HL-60 (cell line): Measurements from ENCODE around the gene ARHGAP27.

ENCODE experiments used
- DNase-seq, 2 experiments: peaks; one replicate each; pipeline ENCODE4 v3.0.0-alpha.2; 2010 to 2020; ENCODE audit warnings: low read depth in 1 of 2, low spot score in 1 of 2
- H3K27ac ChIP-seq: fragments of 250-450 bp; sonication (Bioruptor Pico); replicated peaks from 2 replicates; pipeline ENCODE4 v1.5.1; 2020; ENCODE audit warnings: mild to moderate bottlenecking, moderate library complexity
- H3K27me3 ChIP-seq: fragments of 250-450 bp; sonication (Bioruptor Pico); 2 replicates; pipeline ENCODE4 v1.5.1; 2021; ENCODE audit warnings: mild to moderate bottlenecking, moderate library complexity; ENCODE audit not compliant: insufficient read depth, poor library complexity, severe bottlenecking
- H3K4me3 ChIP-seq: replicated peaks from 2 replicates; pipeline ENCODE4 v1.5.1; 2011; ENCODE audit warnings: mild to moderate bottlenecking, control low read depth, low read length; ENCODE audit not compliant: insufficient read depth
- GABPA ChIP-seq: IDR thresholded peaks from 2 replicates; pipeline ENCODE4 v1.6.1; 2012; ENCODE audit warnings: low read depth
- POLR2AphosphoS5 ChIP-seq: IDR thresholded peaks from 2 replicates; pipeline ENCODE4 v1.6.1; 2012; ENCODE audit warnings: low read depth
- REST ChIP-seq: IDR thresholded peaks from 2 replicates; pipeline ENCODE4 v1.6.1; 2012; ENCODE audit warnings: low read depth; ENCODE audit not compliant: insufficient replicate concordance
- SPI1 ChIP-seq: IDR thresholded peaks from 2 replicates; pipeline ENCODE4 v1.6.1; 2012; ENCODE audit warnings: low read depth, mild to moderate bottlenecking, borderline replicate concordance
- TF ChIP-seq, protein P1 (sequence below): IDR thresholded peaks from one replicate; pipeline ENCODE4 v1.5.1; 2011; ENCODE audit warnings: low read length, control low read depth, inconsistent platforms; ENCODE audit not compliant: insufficient read depth

The ARHGAP27 gene

GRCh38 chr17:45376171-45377005, 56.3 kb downstream of the ARHGAP27 start:
- TF ChIP-seq GABPA (no peak), SPI1 (no peak), REST (no peak), POLR2AphosphoS5 (no peak)
- TF ChIP-seq, protein P1, sequence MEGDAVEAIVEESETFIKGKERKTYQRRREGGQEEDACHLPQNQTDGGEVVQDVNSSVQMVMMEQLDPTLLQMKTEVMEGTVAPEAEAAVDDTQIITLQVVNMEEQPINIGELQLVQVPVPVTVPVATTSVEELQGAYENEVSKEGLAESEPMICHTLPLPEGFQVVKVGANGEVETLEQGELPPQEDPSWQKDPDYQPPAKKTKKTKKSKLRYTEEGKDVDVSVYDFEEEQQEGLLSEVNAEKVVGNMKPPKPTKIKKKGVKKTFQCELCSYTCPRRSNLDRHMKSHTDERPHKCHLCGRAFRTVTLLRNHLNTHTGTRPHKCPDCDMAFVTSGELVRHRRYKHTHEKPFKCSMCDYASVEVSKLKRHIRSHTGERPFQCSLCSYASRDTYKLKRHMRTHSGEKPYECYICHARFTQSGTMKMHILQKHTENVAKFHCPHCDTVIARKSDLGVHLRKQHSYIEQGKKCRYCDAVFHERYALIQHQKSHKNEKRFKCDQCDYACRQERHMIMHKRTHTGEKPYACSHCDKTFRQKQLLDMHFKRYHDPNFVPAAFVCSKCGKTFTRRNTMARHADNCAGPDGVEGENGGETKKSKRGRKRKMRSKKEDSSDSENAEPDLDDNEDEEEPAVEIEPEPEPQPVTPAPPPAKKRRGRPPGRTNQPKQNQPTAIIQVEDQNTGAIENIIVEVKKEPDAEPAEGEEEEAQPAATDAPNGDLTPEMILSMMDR = no peak

DNA sequence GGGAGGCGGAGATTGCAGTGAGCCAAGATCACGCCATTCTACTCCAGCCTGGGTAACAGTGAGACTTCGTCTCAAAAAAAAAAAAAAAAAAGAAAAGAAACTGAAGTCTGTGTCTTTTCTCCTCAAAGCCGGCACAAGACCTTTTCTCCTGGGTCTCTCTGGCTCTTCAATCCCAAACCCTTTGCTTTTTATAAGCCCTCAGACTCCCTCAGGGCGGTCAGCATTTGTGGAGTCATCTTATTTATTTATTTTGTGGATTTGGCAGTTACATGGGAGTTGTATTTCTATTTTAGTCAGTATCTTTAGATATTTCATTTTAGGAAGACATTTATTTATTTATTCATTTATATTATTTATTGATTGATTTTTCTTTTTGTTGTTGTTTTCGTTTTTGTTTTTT, 58.2 kb downstream of the ARHGAP27 start:
- H3K4me3 ChIP-seq = no peak overlapping the region
- no peak overlapping the region for H3K27ac ChIP-seq
- H3K27me3 ChIP-seq = peaks cover 7% of the 10 kb centered on the region
- DNase-seq = no peak
- no peak for TF ChIP-seq GABPA

More at GRCh38 chr17:45376171-45377005, 56.3 kb downstream of the ARHGAP27 start:
- no peak overlapping the region for H3K4me3 ChIP-seq
- H3K27me3 ChIP-seq = peaks cover 7% of the 10 kb centered on the region
- no peak overlapping the region for H3K27ac ChIP-seq
- DNase-seq = no peak

- Histone ChIP-seq H3K27ac (no peak overlapping the region), H3K4me3 (no peak overlapping the region), H3K27me3 (peaks cover 5% of the 10 kb centered on the region)
- DNase-seq = no peak
- TF ChIP-seq, protein P1 = no peak
- TF ChIP-seq GABPA = no peak
- TF ChIP-seq REST = no peak
- TF ChIP-seq POLR2AphosphoS5 = no peak
- TF ChIP-seq SPI1 = no peak
Measured at GRCh38 chr17:45372325-45372869, 60.3 kb downstream of the ARHGAP27 start.

- TF ChIP-seq SPI1 (no peak), REST (no peak), POLR2AphosphoS5 (no peak)
- Histone ChIP-seq H3K27me3 (peaks cover 5% of the 10 kb centered on the region), H3K4me3 (no peak overlapping the region), H3K27ac (no peak overlapping the region)
- DNase-seq = no peak
Measured at GRCh38 chr17:45371414-45372324, 61.0 kb downstream of the ARHGAP27 start.
